Hematopoietic multipotent progenitor cell treated with erythropoietin and hydrocortisone succinate and interleukin-3 and kit ligand, for 8 days (in vitro differentiated cells): ENCODE results near the gene PCDHA6.
A peak's percentile ranks its signal among the peaks of the same experiment; 100 is the strongest.
"Not testable (repeated sequence)": the region's sequence is repeated elsewhere in the genome, so short reads cannot be mapped to it uniquely, and the experiment has no call there.

Experiments used
- DNase-seq: peaks from one replicate; pipeline ENCODE4 v3.0.0-alpha.2; 2015

Gene PCDHA6

GRCh38 chr5:140821375-140822280 is 6.1 kb upstream of the PCDHA6 start, which contains the start of gene PCDHA5:
Gene PCDHA5, plus strand, starts transcription at chr5:140821613.
- DNase-seq: peak; percentile 39

- DNase-seq: no peak
Observed at GRCh38 chr5:140822281-140822629, 5.5 kb upstream of the PCDHA6 start.

- not testable (repeated sequence) for DNase-seq
Observed at GRCh38 chr5:140822969-140823368, 4.8 kb upstream of the PCDHA6 start.

- no peak for DNase-seq
Observed at GRCh38 chr5:140823475-140823874, 4.3 kb upstream of the PCDHA6 start.

GRCh38 chr5:140828362-140828737 is 590 bp downstream of the PCDHA6 start:
- DNase-seq: no peak

- DNase-seq: not testable (repeated sequence)
Observed at GRCh38 chr5:140829511-140830501, 2.0 kb downstream of the PCDHA6 start.

- DNase-seq: no peak
Observed at GRCh38 chr5:140833993-140834392, 6.2 kb downstream of the PCDHA6 start, which contains the start of gene PCDHA7. Gene PCDHA7, plus strand, starts transcription at chr5:140834269. Its CDS starts 115 bp downstream, at chr5:140834384.

- not testable (repeated sequence) for DNase-seq
Observed at GRCh38 chr5:140834439-140835008, 6.8 kb downstream of the PCDHA6 start.

- no peak for DNase-seq
Observed at GRCh38 chr5:140835622-140836510, 8.1 kb downstream of the PCDHA6 start.

- peak; percentile 6 for DNase-seq
Observed at GRCh38 chr5:140840978-140841962, 13.5 kb downstream of the PCDHA6 start, which contains the start of gene PCDHA8. Gene PCDHA8, plus strand, starts transcription at chr5:140841187. Its CDS starts 135 bp downstream, at chr5:140841322.

GRCh38 chr5:140842798-140843733 is 15.3 kb downstream of the PCDHA6 start:
- no peak for DNase-seq

GRCh38 chr5:140848139-140849102 is 20.7 kb downstream of the PCDHA6 start, which contains the start of gene PCDHA9:
Gene PCDHA9, plus strand, starts transcription at chr5:140848382. Its CDS starts 114 bp downstream, at chr5:140848496.
- DNase-seq: not testable (repeated sequence)

- not testable (repeated sequence) for DNase-seq
Observed at GRCh38 chr5:140849831-140850634, 22.3 kb downstream of the PCDHA6 start.

- no peak for DNase-seq
Observed at GRCh38 chr5:140855772-140856674, 28.3 kb downstream of the PCDHA6 start, which contains the start of gene PCDHA10. Gene PCDHA10, plus strand, starts transcription at chr5:140855897. Its CDS starts 152 bp downstream, at chr5:140856049.

- DNase-seq: no peak
Observed at GRCh38 chr5:140857177-140857986, 29.6 kb downstream of the PCDHA6 start.
